ENCODE results near the gene HMGN4.

HMGN4 gene

GRCh38 chr6:26552205-26552604 lies 14.0 kb downstream of the HMGN4 start:
- DNase-seq (ENCODE audit: low read depth), result no peak

- no peak for DNase-seq (ENCODE audit: low read depth)
Observed at GRCh38 chr6:26552640-26553188, 14.5 kb downstream of the HMGN4 start.

DNA sequence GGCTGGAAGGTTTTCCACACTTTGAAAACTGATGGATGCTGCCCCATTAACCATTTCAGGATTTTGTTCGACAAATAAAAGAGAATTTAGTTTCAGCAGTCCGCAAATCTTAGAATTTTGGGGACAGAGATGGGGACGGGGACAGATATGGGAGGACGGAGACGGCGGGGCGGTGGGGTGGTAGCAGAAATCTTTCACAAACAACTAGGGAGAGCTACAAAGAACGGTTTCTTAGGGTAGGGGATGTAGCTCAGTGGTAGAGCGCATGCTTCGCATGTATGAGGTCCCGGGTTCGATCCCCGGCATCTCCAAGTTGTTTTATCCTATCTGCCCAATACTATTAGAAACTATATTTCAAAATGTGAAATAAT lies 15.1 kb downstream of the HMGN4 start:
- no peak for DNase-seq (ENCODE audit: low read depth)

DNA sequence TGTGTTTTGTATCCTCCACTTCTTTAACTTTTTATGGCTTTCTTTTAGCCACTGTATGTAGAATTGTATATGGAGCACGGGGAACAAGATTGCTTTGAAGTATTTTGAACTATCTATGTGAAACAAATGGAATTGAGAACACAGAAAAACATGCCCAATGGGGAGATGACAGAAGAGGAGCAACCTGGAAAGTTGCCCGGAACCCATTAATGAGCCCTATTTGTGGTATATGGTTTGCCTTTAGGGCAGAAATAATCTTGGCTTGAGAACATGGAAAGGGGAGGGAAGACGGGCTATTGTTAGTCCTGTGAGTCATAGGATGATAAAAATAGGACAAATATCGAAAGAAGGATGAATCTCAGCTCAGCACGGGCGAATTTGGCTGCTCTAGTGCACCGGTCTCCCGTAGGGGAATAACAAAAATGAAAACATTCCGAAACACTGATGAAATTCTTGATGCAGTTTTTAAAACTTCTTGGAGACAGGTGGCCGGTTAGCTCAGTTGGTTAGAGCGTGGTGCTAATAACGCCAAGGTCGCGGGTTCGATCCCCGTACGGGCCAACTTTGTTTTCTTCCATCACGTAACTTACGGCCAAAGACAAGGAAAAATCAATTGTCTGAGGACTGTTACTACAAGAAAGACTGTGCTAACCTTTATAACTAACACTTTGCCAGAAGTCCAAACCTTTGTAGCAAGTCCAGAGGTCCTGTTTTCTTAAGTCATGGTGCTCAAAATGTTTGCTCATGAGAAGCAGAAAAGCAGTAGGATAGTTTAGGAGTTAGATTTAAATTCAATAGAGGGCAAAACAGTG lies 15.7 kb downstream of the HMGN4 start:
- peak; percentile 89 for DNase-seq (ENCODE audit: low read depth)

- no peak for DNase-seq (ENCODE audit: low read depth)
Observed at GRCh38 chr6:26554447-26554696, 16.2 kb downstream of the HMGN4 start.

DNA sequence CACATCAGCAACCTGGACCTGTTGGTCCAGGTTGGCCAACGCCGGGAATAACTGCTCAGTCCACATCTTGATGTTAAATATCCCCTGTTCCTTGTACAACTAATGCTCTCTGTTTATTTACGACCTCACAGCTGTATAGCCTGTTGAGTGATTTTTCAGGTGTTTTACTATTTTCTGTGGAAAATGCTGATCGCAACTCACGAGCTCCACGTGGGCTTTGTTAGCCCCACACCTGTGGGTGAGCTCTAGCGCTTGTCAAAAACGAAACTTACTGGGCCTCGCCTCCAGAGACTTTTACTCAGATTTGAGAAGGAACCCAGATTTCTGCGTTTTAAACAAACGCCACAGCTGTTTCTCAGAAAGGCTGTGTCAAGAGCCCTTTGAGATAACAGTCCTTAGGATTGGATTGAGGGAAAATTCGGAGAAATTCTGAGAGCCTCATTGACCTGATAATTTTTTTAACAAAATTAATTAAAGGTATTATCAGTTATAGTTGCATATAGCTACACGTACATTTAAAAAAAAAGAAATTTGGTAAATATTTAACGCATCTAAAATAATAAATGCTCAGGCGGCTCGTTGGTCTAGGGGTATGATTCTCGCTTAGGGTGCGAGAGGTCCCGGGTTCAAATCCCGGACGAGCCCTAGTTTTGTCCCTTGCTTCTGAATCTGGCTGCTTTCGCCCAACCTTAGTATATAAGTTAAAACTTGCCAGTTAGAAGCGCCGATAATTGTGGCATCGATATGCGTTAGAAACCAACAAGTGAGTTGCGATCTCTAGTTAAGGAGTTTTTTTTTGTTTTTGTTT lies 16.7 kb downstream of the HMGN4 start:
- no peak for DNase-seq (ENCODE audit: low read depth)

DNA sequence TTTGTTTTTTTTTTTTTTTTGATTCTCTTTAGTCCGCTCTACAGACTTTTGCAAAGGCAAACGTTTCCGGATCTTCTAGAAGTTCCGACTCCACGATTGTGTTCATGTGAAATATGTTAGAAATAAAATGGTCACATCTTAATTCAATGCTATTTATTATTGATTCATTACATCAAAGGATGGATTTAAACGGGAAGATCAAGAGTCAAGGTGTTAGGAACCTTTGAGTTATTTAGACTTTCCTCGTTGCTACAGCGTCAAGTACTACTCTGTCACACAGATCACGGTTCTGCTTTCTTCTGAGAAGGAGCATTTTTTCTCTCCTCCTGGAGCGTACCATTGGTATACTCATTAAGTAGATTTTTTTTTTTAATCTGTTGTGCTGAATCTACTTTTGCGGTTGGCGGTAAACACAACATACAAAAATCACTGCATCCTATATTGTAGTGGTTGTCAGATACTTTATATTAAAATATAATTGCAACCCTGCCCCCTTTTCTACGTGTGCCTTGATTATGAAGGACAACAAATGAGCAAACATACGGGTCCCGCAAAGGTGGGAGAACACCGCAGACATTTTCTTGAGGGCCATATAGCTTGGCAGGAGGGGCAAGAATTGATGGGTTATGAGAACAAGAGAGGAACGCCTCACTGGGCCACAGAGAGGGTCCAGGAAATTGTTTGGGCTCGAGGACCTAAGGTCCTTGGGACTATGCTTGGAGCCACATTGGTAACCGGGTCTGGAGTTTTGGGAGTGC lies 17.5 kb downstream of the HMGN4 start:
- DNase-seq (ENCODE audit: low read depth), result no peak

- peak; percentile 73 for DNase-seq (ENCODE audit: low read depth)
Observed at GRCh38 chr6:26556263-26557070, 18.3 kb downstream of the HMGN4 start.

DNA sequence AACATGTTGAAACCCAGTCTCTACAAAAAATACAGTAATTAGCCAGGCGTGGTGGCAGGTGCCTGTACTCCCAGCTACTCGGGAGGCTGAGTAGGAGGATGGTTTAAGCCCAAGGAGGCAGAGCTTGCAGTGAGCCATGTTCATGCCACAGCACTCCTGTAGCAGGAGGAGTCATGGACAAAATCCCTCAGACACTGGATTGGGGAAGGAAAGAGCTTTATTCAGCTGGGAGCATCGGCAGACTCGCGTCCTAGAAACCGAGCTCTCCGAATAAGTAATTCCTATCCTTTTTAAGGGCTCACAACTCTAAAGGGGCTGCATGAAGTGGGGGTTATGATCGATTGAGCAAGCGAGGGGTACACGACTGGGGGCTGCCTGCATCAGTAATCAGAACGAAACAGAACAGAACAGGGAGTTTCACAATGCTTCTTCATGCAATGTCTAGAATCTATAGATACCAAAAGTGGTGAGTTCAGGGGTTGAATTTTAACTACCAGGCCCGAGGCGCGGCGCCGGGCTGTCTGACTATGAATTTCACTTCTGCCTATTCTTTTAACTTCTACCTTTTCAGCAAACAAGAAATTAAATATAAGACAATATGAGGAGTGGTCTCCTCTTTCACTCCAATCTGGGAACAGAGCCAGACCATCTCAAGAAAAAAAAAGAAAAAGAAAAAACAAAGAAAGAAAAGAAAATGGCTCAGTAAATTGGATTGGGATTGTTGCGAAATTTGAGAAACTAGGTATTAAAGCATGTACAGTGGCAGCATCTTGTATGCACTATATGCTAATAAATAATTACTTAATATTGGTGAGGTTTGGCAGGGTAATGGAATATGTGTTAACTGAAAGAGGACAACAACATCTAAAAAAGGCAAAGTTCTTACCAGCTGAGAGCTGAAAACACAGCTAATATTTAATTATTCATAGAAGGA lies 23.6 kb downstream of the HMGN4 start:
- no peak for DNase-seq (ENCODE audit: low read depth)

- no peak for DNase-seq (ENCODE audit: low read depth)
Observed at GRCh38 chr6:26563488-26563887, 25.3 kb downstream of the HMGN4 start.

DNA sequence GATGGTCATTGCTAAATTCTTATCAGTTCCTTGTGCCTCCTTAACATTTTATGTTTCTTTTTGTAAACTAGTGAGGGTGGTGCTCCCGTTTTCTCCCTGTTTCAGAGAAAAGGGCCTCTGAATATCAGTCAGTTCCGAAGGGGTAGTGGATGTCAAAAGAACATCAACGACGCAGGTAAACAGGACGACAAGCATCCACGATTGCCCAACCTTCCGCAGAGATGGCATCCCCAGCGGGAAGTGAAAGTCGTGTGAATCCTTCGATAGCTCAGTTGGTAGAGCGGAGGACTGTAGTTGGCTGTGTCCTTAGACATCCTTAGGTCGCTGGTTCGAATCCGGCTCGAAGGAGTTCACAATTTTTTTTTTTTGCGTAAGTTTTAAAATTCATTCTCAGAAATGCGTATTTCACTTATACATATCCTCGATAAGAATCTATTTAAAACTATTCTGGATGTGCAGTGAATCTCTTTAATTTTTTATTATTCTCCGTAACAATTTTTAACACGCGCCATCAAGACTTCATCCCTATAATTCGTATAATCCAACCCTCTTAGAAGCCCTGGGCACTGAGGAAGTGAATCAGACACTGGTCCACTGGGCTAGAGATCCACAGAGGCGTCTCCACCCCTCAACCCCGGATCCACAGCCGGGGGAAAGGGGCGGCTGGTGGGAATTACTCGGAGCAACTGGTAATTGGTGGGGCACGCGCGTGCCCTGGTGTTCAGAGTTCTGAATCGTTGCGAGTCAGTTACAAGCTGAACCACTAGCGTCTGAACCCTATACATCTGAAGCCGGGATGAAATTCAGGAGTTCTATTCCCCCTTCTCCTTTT lies 30.7 kb downstream of the HMGN4 start:
- peak; percentile 80 for DNase-seq (ENCODE audit: low read depth)

GRCh38 chr6:26569433-26569764 lies 31.2 kb downstream of the HMGN4 start:
- DNase-seq (ENCODE audit: low read depth), result no peak

DNA sequence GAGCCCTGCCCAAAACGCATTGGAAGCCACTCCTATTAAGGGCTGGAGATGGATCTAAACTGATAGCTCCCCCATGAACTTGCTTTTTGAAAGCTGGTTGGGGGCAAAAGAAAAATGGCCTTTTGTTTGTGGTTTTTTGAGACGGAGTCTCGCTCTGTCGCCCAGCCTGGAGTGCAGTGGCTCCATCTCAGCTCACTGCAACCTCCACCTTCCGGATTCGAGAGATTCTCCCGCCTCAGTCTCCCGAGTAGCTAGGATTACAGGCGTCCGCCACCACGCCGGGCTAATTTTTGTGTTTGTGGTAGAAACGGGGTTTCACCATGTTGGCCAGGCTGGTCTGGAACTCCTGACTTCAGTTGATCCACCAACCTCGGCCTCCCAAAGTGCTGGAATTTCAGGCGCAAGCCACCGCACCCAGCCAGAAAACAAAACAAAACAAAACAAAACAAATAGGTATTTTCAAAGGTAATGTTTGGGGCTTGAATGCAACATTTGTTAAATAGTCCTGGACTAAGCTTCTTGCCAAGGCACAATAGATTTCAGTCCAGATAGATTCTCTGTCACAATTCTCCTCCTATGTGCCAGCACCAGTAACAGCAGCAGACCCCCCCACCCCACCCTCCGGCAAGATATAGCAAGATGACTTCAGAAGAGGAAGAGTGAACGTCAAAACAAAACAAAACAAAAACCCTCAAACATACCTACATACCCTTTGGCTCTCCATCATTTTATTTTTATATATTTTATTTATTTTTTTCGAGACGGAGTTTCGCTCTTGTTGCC lies 32.1 kb downstream of the HMGN4 start:
- DNase-seq (ENCODE audit: low read depth), result no peak

DNA sequence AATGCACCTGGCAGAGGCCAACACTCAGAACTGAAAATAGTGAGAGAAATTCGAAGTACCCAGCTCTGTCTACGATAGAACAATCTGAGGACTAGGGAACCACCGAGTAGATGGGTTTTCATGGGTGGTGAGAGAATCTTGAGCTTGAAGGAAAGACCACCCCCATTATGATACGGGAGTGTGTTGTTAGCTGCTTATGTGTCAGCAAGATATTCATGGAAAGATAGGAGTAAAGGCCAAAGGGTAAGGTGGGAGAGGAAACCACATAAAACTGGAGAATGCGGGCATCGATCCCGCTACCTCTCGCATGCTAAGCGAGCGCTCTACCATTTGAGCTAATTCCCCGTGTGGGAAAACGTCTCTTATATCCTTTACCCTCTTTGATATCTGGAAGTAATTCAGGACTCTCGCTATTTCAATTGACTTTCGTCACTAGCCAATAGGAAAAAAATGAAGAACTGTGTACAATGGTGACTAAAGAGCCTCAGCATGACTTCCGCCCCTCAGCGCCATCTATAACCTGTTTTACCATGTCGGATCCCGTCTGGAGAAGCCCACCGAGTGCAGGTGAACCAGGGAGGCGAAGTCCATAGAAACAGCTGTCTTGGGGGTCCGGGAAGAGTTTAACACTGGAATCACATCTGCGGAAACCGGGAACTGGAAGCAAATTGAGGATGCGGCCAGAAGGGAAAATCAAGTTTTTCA lies 33.6 kb downstream of the HMGN4 start:
- DNase-seq (ENCODE audit: low read depth), result peak; percentile 71

DNA sequence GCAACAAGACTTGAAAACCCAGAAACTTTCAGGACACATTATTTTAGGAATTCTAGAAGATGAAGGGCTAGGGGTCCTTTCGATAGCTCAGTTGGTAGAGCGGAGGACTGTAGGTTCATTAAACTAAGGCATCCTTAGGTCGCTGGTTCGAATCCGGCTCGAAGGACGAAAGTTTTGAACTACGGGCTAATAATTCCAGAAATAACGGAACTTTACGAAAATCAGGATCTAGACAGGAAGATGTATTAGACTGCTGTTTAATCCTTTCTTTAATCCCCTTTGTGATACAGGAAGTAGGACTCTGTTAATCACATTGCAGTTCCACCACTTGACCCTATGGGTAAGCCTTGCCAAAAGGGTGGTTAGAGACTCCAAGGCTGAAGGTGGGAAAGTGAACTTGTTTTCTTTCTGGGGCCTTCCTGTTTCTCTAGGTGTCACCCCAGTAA lies 37.4 kb downstream of the HMGN4 start:
- DNase-seq (ENCODE audit: low read depth), result no peak

GRCh38 chr6:26576407-26576843 lies 38.3 kb downstream of the HMGN4 start:
- DNase-seq (ENCODE audit: low read depth), result no peak

- DNase-seq (ENCODE audit: low read depth), result no peak
Observed at GRCh38 chr6:26576929-26577719, 39.0 kb downstream of the HMGN4 start.

GRCh38 chr6:26577720-26578072 lies 39.5 kb downstream of the HMGN4 start:
- DNase-seq (ENCODE audit: low read depth), result no peak

All from GM04504 (cell line).